ENCODE results near the gene HSDL1. TPM values are rescaled to one million over a fixed set of nuclear protein-coding genes. Genes with fewer than 3 reads are reported as not detected.
A peak's percentile ranks its signal among the peaks of the same experiment; 100 is the strongest.

The HSDL1 gene
- total RNA-seq, 1 donor from 2014 or later, result 68.2 TPM

DNA sequence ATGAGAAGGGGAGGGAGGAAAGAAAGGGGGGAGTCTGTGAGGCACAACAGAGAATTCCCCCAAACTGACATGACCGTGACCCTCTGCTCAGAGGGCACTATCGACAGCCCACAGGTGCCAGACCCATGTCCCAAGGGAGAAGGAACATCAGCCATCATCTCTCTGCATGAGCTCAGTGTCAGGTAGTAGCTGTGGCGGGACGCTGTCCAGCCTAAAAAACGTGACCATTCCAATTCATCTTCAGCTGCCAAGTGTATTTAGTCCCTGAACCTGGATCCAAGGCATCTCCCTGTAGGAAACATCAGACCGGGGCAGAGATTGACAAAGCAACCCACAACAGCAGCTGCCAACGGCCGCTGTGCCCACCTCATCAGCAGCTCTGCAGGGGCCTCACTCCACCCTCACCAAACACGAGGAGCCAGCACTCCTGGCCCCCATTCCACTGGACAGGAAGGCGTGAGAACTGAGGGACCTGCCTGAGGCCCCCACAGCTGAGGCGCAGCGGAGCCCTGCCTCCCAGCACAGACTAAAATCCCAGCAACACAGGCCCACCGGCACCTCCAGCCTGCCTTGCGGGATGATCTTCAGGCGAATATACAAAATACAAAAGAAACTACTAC lies 33.3 kb upstream of the HSDL1 start:
- DNase-seq (ENCODE audit: low read depth, low spot score), result no peak
- Mint-ChIP-seq H3K4me3 (peak overlapping the region; percentile 24), H3K27me3 (ENCODE audit: low read depth) (peaks cover 2% of the 10 kb centered on the region), H3K27ac (ENCODE audit: unreplicated experiment) (no peak overlapping the region), H3K9me3 (no peaks in the 10 kb centered on the region), H3K4me1 (peaks cover 17% of the 10 kb centered on the region), H3K36me3 (ENCODE audit: low read depth) (peaks cover 4% of the 10 kb centered on the region)
- TF ChIP-seq, protein P1, sequence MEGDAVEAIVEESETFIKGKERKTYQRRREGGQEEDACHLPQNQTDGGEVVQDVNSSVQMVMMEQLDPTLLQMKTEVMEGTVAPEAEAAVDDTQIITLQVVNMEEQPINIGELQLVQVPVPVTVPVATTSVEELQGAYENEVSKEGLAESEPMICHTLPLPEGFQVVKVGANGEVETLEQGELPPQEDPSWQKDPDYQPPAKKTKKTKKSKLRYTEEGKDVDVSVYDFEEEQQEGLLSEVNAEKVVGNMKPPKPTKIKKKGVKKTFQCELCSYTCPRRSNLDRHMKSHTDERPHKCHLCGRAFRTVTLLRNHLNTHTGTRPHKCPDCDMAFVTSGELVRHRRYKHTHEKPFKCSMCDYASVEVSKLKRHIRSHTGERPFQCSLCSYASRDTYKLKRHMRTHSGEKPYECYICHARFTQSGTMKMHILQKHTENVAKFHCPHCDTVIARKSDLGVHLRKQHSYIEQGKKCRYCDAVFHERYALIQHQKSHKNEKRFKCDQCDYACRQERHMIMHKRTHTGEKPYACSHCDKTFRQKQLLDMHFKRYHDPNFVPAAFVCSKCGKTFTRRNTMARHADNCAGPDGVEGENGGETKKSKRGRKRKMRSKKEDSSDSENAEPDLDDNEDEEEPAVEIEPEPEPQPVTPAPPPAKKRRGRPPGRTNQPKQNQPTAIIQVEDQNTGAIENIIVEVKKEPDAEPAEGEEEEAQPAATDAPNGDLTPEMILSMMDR (conservative IDR thresholded peaks at IDR 0.05), result no peak

DNA sequence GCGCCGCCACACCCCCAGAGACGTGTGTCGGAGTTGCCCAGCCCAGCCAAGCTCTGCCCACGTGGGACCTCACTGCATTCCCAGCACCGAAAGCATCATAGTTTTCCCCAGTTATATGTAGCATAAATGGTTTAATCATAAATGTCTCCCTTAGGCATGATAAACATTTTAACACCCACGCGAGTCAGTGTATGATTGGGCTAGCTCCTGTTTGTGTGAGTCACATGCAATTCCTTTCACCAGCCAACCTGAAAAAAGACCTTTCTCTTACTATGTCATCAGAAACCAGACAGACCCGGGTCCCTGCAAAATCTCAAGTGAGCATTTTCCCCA lies 32.7 kb upstream of the HSDL1 start:
- Mint-ChIP-seq H3K4me3 (peak overlapping the region; percentile 24), H3K9me3 (no peaks in the 10 kb centered on the region), H3K27ac (ENCODE audit: unreplicated experiment) (no peak overlapping the region), H3K4me1 (peaks cover 17% of the 10 kb centered on the region), H3K27me3 (ENCODE audit: low read depth) (peaks cover 2% of the 10 kb centered on the region), H3K36me3 (ENCODE audit: low read depth) (peaks cover 2% of the 10 kb centered on the region)
- DNase-seq (ENCODE audit: low read depth, low spot score), result no peak
- TF ChIP-seq, protein P1 (conservative IDR thresholded peaks at IDR 0.05), result no peak

DNA sequence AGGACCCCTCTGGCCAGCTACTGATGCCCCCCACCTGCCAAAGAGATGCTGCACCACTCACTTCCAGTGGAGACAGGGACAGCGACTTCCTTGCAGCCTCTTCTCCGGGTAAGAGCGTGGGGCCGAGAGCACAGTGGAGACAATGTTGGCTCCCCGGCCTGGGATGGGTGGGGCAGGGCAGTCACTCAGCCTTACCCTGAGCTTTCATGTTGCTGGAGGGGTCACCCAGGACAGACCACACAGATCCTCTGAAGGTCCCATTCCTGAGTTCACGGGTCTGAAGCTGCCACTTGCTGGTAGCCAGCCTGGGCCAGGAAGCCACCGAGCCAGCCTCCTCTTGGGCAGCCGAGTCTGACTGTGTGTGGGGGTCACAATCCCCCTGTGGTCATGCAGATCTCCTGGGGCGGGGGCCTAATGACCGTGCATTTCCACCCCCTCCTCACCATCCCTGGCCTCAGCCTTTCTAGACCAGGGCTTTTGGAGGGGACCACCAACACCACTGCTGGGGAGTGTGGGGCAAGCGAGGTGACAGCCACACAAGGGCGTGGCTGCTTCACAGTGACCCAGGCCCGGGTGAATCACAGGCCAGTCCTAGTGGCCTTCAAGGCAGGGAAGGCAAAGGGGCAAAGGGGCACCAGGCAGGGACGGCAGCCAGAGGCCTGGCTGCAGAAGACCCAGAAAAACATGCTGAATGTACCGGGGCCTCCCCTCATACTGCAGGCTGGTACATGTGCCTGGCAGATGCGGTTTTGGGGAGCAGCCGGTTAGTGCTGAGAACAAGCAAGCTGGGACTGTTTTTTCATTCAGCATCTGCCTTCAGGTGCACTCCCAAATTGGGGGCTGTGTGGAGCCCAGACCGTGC lies 31.4 kb upstream of the HSDL1 start:
- H3K4me1 Mint-ChIP-seq, result peaks cover 17% of the 10 kb centered on the region
- no peak overlapping the region for H3K4me3 Mint-ChIP-seq
- peaks cover 2% of the 10 kb centered on the region for H3K27me3 Mint-ChIP-seq (ENCODE audit: low read depth)
- no peak overlapping the region for H3K27ac Mint-ChIP-seq (ENCODE audit: unreplicated experiment)
- H3K9me3 Mint-ChIP-seq, result no peaks in the 10 kb centered on the region
- no peaks in the 10 kb centered on the region for H3K36me3 Mint-ChIP-seq (ENCODE audit: low read depth)
- no peak for DNase-seq (ENCODE audit: low read depth, low spot score)
- TF ChIP-seq, protein P1 (conservative IDR thresholded peaks at IDR 0.05), result no peak

DNA sequence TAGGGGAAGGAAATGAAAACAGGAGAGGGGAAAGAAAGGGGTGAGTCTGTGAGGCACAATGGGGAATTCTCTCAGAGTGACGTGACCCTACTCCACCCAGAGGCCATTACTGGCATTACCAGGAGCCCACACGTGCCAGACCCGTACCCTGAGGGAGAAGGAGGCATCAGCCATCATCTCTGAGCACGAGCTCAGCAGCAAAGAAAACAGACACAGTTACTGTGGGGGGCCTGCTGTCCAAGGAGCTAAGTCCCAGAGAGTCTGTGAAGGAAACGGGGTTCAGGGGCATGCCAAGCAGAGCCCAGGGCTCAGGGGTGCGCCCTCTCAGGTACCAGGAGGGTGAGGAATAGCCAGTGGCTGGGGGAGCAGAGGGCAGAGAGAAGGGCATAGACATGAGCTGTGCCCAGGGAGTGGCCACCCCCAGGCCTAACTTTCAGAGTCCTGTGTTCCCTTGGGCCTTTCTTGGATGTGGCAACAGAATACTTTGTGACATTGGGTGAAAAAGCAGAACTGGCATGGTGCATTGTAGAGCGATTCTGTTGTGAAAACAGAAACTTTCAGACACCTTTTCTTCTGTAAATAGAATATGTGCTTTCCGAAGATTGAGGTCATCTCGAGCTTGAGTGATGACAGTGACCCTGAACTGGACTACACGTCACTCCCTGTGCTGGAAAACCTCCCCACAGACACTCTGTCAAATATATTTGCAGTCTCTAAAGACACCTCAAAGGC lies 30.5 kb upstream of the HSDL1 start:
- H3K27ac Mint-ChIP-seq (ENCODE audit: unreplicated experiment), result no peak overlapping the region
- H3K4me3 Mint-ChIP-seq, result peak overlapping the region; percentile 14
- H3K27me3 Mint-ChIP-seq (ENCODE audit: low read depth), result peaks cover 2% of the 10 kb centered on the region
- TF ChIP-seq, protein P1 (conservative IDR thresholded peaks at IDR 0.05), result peak; percentile 76
- H3K4me1 Mint-ChIP-seq, result peaks cover 17% of the 10 kb centered on the region
- no peaks in the 10 kb centered on the region for H3K36me3 Mint-ChIP-seq (ENCODE audit: low read depth)
- peak; percentile 70 for DNase-seq (ENCODE audit: low read depth, low spot score)
- H3K9me3 Mint-ChIP-seq, result no peaks in the 10 kb centered on the region

DNA sequence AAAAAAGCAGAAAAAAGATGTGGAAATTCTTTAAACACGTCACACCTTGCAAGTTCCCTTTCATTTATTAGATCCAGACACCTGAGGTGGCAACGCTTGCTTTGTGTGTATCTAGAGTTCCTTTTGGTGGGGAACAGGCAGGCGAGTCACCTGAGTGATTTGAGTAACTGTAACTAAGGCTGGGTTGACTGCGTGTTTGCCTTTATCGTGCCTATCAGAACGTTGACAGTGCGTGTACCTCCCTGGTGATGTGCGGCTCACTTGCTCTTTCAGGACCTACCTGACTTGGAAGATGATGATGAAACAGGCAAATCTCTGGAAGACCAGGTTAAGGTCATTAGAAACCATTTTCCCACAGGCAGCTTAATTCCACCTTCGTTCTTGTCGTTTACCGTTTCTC lies 29.4 kb upstream of the HSDL1 start:
- TF ChIP-seq, protein P1 (conservative IDR thresholded peaks at IDR 0.05), result no peak
- Mint-ChIP-seq H3K27me3 (ENCODE audit: low read depth) (peaks cover 2% of the 10 kb centered on the region), H3K4me3 (no peak overlapping the region), H3K27ac (ENCODE audit: unreplicated experiment) (no peak overlapping the region), H3K4me1 (peaks cover 17% of the 10 kb centered on the region), H3K9me3 (no peaks in the 10 kb centered on the region), H3K36me3 (ENCODE audit: low read depth) (no peaks in the 10 kb centered on the region)
- no peak for DNase-seq (ENCODE audit: low read depth, low spot score)
